Stimulated activated CD4-positive, alpha-beta T cell treated with anti-CD3 and anti-CD28 coated beads, Interleukin-15, amount 100 ng/mL, for 1 hour (primary cell): ENCODE results near the gene MIDN.

Experiments used
- DNase-seq, 2 donors: peaks; one replicate each; pipeline ENCODE4 v3.0.0-alpha.2; 2020; ENCODE audit warnings: low read depth in 1 of 2, low spot score in 1 of 2

MIDN gene

GRCh38 chr19:1220976-1221903 lies 27.1 kb upstream of the MIDN start:
- no peak for DNase-seq

- no peak for DNase-seq
These were observed 26.5 kb upstream of the MIDN start for GRCh38 chr19:1221904-1222255.

- no peak for DNase-seq
These were observed 26.0 kb upstream of the MIDN start for GRCh38 chr19:1222394-1222793.

GRCh38 chr19:1223018-1223855 lies 25.1 kb upstream of the MIDN start:
- DNase-seq: no peak

GRCh38 chr19:1224047-1224825 lies 24.1 kb upstream of the MIDN start:
- DNase-seq: no peak

- no peak for DNase-seq
These were observed 23.5 kb upstream of the MIDN start for GRCh38 chr19:1224847-1225246.

- DNase-seq: no peak
These were observed 22.8 kb upstream of the MIDN start for GRCh38 chr19:1225440-1226226.

- no peak for DNase-seq
These were observed 22.2 kb upstream of the MIDN start for GRCh38 chr19:1226227-1226518.

GRCh38 chr19:1226522-1227303 lies 21.7 kb upstream of the MIDN start:
- no peak for DNase-seq

GRCh38 chr19:1227304-1228054 lies 20.9 kb upstream of the MIDN start:
- no peak for DNase-seq

- no peak for DNase-seq
These were observed 20.0 kb upstream of the MIDN start for GRCh38 chr19:1228161-1228957.

- DNase-seq: no peak
These were observed 19.1 kb upstream of the MIDN start for GRCh38 chr19:1229056-1229923.

GRCh38 chr19:1229924-1230782 lies 18.2 kb upstream of the MIDN start:
- DNase-seq: no peak

- no peak for DNase-seq
These were observed 17.4 kb upstream of the MIDN start for GRCh38 chr19:1230783-1231489.

GRCh38 chr19:1231729-1232637 lies 16.4 kb upstream of the MIDN start:
- no peak for DNase-seq
